HepG2 (cell line): ENCODE measurements around the gene DMPK. TPM values are rescaled to one million over a fixed set of nuclear protein-coding genes. Genes with fewer than 3 reads are reported as not detected.
A peak's percentile ranks its signal among the peaks of the same experiment; 100 is the strongest.

Experiments
- AFF4 ChIP-seq: sonication (generic); formaldehyde crosslinking; IDR thresholded peaks from 2 replicates; pipeline ENCODE4 v1.4.0; 2020; ENCODE audit warnings: missing genetic modification reagents
- AKAP8 ChIP-seq: sonication (generic); formaldehyde crosslinking; IDR thresholded peaks from 2 replicates; pipeline ENCODE4 v1.5.1; 2020; ENCODE audit warnings: mild to moderate bottlenecking, missing genetic modification reagents
- ARID3A ChIP-seq: IDR thresholded peaks from 2 replicates; pipeline ENCODE4 v1.6.1; 2012; ENCODE audit warnings: low read depth, low read length, improper control_type of control experiment
- BCL3 ChIP-seq: sonication (generic); formaldehyde crosslinking; IDR thresholded peaks from 2 replicates; pipeline ENCODE4 v1.5.1; 2020; ENCODE audit warnings: mild to moderate bottlenecking, missing genetic modification reagents, moderate library complexity
- HNRNPH1 ChIP-seq: fragments of 200-400 bp; formaldehyde crosslinking; optimal IDR thresholded peaks from 2 replicates; pipeline ENCODE3; 2017; ENCODE audit warnings: mild to moderate bottlenecking, low read depth, low read length
- KDM2A ChIP-seq: sonication (generic); formaldehyde crosslinking; IDR thresholded peaks from 2 replicates; pipeline ENCODE4 v1.4.0; 2020; ENCODE audit warnings: low read depth, missing genetic modification reagents, borderline replicate concordance
- KDM6A ChIP-seq: IDR thresholded peaks from 2 replicates; pipeline ENCODE4 v1.6.1; 2016; ENCODE audit warnings: low read depth
- MLX ChIP-seq: IDR thresholded peaks from 2 replicates; pipeline ENCODE4 v1.6.1; 2016
- NFIC ChIP-seq: IDR thresholded peaks from 2 replicates; pipeline ENCODE4 v1.6.1; 2012; ENCODE audit warnings: mild to moderate bottlenecking, low read length, inconsistent platforms
- PHF8 ChIP-seq: sonication (generic); formaldehyde crosslinking; IDR thresholded peaks from 2 replicates; pipeline ENCODE4 v1.5.0; 2020; ENCODE audit warnings: missing genetic modification reagents
- SYNCRIP ChIP-seq: fragments of 200-400 bp; formaldehyde crosslinking; IDR thresholded peaks from 2 replicates; pipeline ENCODE4 v1.6.1; 2018; ENCODE audit warnings: mild to moderate bottlenecking, low read depth, low read length; ENCODE audit not compliant: insufficient read depth
- TP53 ChIP-seq: sonication (generic); formaldehyde crosslinking; conservative IDR thresholded peaks from 2 replicates; pipeline ENCODE4 v1.4.0; 2020; ENCODE audit warnings: missing genetic modification reagents
- ZBTB7A ChIP-seq: sonication (generic); formaldehyde crosslinking; IDR thresholded peaks from 2 replicates; pipeline ENCODE4 v1.8.0; 2022; ENCODE audit warnings: mild to moderate bottlenecking, missing genetic modification reagents
- ZNF24 ChIP-seq: fragments of 450-650 bp; IDR thresholded peaks from 2 replicates; pipeline ENCODE4 v1.6.1; 2017; ENCODE audit warnings: antibody characterized with exemption, mild to moderate bottlenecking
- ZNF329 ChIP-seq: sonication (generic); formaldehyde crosslinking; IDR thresholded peaks from 2 replicates; pipeline ENCODE4 v1.9.0; 2021; ENCODE audit warnings: low read depth, mild to moderate bottlenecking, missing genetic modification reagents
- ZNF512B ChIP-seq: sonication (generic); formaldehyde crosslinking; IDR thresholded peaks from 2 replicates; pipeline ENCODE4 v1.5.1; 2020; ENCODE audit warnings: missing genetic modification reagents, mild to moderate bottlenecking, borderline replicate concordance
- ZNF660 ChIP-seq: sonication (generic); formaldehyde crosslinking; IDR thresholded peaks from 2 replicates; pipeline ENCODE4 v1.5.1; 2020; ENCODE audit warnings: mild to moderate bottlenecking, low read depth, missing genetic modification reagents, borderline replicate concordance
- polyA plus RNA-seq, 8 experiments: library from polyadenylated mRNA; depleted of rRNA in 3 of 8; stranded (reverse) in 7 of 8; unstranded in 1 of 8; fragments of >200 nt; fragmentation: Illumina TruSeq in 4 of 8; extraction: Trizol in 4 of 8; gene quantifications; 2 replicates each; pipeline versions ENCODE4 v1.2.1 to v1.2.3, GENCODE V29; 2011 to 2016; ENCODE audit warnings: low read depth in 4 of 8, missing spikeins in 1 of 8, mixed read lengths in 1 of 8; ENCODE audit not compliant: insufficient read depth in 1 of 8
- total RNA-seq, 5 experiments: library from RNA; depleted of rRNA; stranded (reverse); fragments of >200 nt; fragmentation: Illumina TruSeq; extraction: Trizol; gene quantifications; 2 replicates each; pipeline ENCODE4 v1.2.3, GENCODE V29; 2016; ENCODE audit warnings: low read depth in 1 of 5

DMPK gene
- total and polyA plus RNA-seq, 2 of the 13 experiments (the other 11 are each of a cell fraction or from before 2014, with no cell fraction given), result 5.3 to 8.8 TPM

DNA sequence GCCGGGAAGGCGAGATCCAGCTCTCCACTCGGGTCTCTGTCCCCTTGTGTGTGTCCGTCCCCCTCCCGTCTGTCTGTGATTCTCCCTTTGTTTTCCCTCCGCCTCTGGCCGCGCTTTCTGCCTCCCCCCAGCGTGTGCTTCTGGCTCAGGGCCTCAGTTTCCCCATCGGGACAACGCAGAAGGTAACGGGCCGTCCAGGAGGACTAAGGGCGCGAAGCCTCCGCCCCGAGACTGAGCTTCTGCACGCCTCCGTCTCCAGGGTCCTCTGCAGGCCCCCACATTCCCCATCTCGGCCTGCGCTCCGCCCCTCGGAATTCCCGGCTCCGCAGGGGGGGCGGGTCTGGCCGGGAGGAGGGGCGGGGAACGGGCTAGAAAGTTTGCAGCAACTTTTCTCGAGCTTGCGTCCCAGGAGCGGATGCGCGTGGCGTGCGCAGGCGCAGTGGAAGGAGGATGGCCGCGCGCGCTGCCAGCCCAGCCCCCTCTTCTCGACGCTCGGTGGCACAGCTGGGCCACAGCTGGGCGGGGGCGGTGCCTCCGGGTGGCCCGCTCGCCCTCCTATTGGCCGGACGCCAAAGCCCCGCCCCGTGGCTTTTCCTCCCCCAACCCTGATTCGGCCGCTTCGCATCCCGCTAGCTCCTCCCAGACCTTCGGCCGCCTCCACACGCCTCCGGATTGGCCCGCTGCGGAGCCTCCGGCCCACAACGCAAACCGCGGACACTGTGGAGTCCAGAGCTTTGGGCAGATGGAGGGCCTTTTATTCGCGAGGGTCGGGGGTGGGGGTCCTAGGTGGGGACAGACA is 13.1 kb downstream of the DMPK start, which contains the start of gene SIX5 (continued):
- no peak for TF ChIP-seq ZNF512B (CRISPR knock-in tag)
- peak; percentile 61; the same call in 1 of the 2 replicates for TF ChIP-seq MLX
- no peak for TF ChIP-seq BCL3 (CRISPR knock-in tag)
- no peak for TF ChIP-seq SYNCRIP
- TF ChIP-seq AKAP8 (CRISPR knock-in tag), result peak; percentile 91
- no peak; the same call in 1 of the 2 replicates for TF ChIP-seq ZNF329 (CRISPR knock-in tag)
- TF ChIP-seq TP53 (CRISPR knock-in tag), result no peak
- no peak for TF ChIP-seq KDM6A (CRISPR knock-in tag)
- peak; percentile 92 for TF ChIP-seq KDM2A (CRISPR knock-in tag)
- no peak for TF ChIP-seq ZNF660 (CRISPR knock-in tag)
- 0 out of 2 replicates have a peak, but pooled peaks have one; percentile 67 for TF ChIP-seq AFF4
- peak; percentile 72 for TF ChIP-seq PHF8 (CRISPR knock-in tag)
- TF ChIP-seq ZBTB7A, result no peak; the same call in 1 of the 2 replicates
- TF ChIP-seq ARID3A, result no peak
- no peak for TF ChIP-seq NFIC
- TF ChIP-seq ZNF24, result no peak
- TF ChIP-seq HNRNPH1, result no peak
